VCaP (cell line): ENCODE measurements around the gene TSPAN18.

Experiments
- H3K27ac ChIP-seq: fragments of 450-650 bp; 2 replicates; pipeline ENCODE4 v1.5.1; 2017
- TF ChIP-seq, protein P1 (sequence below): fragments of 450-650 bp; conservative IDR thresholded peaks from 2 replicates; pipeline ENCODE4 v1.5.1; 2017; ENCODE audit warnings: mild to moderate bottlenecking, moderate library complexity

TSPAN18 gene

DNA sequence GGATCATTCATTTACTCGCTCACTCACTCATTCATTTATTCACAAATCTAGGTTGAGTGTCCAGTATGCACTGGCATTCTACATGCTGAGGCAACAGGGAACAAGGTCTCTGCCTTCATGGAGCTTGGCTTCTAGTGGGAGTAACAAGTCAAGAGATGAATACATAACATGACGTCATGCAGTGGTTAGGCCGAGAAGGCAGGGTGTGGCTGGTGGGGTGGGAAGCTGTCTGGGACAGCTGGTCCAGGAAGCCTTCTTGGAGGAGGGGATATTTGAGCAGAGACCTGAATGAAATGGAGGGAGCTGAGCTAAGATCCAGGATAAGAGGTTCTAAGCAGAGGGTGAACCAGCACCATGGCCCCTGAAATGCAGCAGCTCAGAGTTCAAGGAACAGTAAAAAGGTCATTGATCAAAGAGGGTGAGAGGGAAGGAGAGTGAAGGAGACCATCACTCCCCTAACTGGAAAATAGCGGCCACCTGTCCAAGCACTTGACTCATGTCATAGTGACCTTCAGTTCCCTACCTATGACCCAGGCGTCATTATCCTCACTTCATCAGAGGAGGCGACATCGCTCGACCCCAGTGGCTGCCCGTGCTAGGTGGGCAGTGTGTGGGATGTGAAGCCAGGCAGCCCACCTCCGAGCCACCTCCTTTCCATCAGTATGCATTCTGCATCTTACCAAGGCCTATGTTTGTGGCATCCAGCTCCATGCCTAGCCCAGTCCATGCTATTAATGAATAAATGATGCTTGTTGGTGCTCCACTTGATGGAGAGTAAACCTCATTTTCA, 105.0 kb downstream of the TSPAN18 start:
- H3K27ac ChIP-seq: no peak overlapping the region
- TF ChIP-seq, protein P1, sequence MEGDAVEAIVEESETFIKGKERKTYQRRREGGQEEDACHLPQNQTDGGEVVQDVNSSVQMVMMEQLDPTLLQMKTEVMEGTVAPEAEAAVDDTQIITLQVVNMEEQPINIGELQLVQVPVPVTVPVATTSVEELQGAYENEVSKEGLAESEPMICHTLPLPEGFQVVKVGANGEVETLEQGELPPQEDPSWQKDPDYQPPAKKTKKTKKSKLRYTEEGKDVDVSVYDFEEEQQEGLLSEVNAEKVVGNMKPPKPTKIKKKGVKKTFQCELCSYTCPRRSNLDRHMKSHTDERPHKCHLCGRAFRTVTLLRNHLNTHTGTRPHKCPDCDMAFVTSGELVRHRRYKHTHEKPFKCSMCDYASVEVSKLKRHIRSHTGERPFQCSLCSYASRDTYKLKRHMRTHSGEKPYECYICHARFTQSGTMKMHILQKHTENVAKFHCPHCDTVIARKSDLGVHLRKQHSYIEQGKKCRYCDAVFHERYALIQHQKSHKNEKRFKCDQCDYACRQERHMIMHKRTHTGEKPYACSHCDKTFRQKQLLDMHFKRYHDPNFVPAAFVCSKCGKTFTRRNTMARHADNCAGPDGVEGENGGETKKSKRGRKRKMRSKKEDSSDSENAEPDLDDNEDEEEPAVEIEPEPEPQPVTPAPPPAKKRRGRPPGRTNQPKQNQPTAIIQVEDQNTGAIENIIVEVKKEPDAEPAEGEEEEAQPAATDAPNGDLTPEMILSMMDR: no peak

DNA sequence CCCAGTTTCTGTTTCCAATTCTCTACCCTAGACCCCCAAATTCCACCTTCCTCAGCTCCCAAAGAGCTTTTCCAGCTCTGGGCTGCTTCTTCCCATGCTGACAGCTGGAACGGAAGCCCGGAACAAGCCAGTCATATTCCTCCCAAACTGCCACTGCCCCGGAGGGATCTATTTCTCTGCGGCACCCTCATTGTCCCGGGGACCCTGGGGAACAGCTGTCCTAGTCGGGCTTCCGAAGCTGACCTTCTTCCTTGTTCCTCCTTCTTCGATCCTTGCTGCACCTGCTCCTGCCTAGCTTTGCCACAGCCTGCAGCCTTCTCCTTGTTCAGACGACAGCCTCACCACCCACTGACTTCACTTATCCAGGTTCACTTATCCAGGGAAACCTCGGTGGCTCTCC, 105.7 kb downstream of the TSPAN18 start:
- TF ChIP-seq, protein P1: no peak
- no peak overlapping the region for H3K27ac ChIP-seq

- no peak overlapping the region for H3K27ac ChIP-seq
- TF ChIP-seq, protein P1: no peak
Measured at GRCh38 chr11:44833221-44833876, 106.6 kb downstream of the TSPAN18 start.

DNA sequence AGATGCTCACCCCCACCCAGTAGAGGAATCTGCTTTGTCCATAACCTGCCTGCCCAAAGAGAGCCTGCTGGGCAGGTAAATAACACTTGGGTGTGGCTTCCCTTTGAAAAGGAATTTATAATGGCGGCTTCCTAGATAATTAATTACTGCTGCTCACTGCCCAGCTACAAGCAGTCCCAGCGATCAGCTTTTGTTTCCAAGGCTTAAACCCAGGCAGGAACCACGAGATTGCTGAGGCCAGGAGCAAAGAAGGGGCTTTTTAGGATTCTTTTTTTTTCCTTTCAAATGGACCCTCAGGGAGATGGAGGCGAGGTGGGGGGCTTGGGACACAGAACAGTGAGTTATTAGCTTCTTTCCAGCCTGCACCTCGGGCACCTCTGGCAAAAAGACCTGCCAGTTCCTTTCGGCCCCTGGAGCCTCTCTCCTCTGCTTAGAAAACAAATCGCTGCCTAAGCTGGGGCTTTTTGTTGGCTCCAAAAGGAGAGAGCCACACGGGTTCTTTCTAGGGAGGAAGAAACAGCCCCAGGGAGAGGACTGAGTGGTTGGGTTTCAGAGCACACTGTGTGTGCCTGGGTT, 107.2 kb downstream of the TSPAN18 start:
- TF ChIP-seq, protein P1: no peak
- no peak overlapping the region for H3K27ac ChIP-seq

DNA sequence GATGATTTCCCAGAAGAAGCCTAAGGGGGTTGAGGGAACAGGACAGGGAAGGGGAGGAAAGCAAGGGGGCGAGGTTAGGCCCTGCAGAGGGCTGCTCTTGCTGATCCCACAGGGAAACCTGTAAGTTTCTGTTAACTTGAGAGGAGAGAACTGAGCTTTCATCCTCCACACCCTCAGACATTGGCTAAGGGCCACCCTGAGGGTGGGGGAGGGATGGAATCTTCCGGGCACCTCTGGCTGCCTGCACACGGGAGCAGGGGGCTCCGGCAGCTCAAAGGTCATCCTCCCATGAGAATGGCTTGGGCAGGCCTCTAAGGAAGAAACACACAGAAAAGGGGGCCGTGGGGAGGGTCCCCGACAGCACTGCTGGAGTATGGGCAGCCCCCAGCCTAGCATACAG, 108.1 kb downstream of the TSPAN18 start:
- no peak overlapping the region for H3K27ac ChIP-seq
- TF ChIP-seq, protein P1: no peak

DNA sequence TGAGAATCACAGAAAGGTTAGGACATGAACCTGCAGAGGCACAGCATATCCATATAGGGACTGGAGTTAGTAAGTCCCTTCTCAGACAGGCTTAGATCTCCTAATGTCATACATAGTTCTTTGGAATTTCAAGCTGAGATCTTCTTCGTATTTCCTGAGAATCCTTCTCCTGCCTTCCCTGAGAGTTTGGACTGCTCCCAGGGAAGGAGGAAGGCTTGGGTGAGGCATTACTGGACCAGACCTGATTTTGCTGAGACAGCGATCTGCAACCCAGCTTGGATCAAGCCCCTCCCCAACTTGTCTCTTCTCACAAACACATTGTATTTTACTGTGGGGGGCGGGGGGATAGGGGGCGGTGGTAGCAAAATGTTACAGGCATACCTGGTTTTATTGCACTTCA, 108.5 kb downstream of the TSPAN18 start:
- no peak overlapping the region for H3K27ac ChIP-seq
- TF ChIP-seq, protein P1: no peak

DNA sequence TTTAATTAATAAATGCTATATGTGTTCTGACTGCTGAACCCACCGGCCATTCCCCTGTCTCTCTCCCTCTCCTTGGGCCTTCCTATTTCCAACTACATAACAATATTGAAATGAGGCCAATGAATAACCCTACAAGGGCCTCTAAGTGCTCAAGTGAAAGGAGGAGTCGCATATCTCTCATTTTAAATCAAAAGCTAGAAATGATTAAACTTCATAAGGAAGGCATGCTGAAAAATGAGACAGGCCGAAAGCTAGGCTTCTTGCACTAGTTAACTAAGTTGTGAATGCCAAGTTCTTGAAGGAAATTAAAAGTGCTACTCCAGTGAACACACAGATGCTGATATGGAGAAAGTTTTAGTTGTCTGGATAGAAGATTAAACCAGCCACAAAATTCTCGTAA, 109.2 kb downstream of the TSPAN18 start:
- no peak overlapping the region for H3K27ac ChIP-seq
- TF ChIP-seq, protein P1: no peak
